Activated CD8-positive, alpha-beta memory T cell treated with anti-CD3 and anti-CD28 coated beads for 1 hour (primary cell): Measurements from ENCODE around the gene ADAMTS13.
"Not testable (repeated sequence)": the region's sequence is repeated elsewhere in the genome, so short reads cannot be mapped to it uniquely, and the experiment has no call there.

Source experiments
- DNase-seq, 2 donors: peaks; one replicate each; pipeline ENCODE4 v3.0.0-alpha.2; 2020; ENCODE audit warnings: low read depth in 1 of 2; ENCODE audit errors: extremely low read depth in 1 of 2

Gene ADAMTS13

GRCh38 chr9:133421615-133422542 is at the start of gene ADAMTS13:
Gene ADAMTS13 (plus strand): TSS chr9:133422367. CDS start chr9:133422444, 77 bp downstream.
- no peak for DNase-seq

GRCh38 chr9:133374612-133375115 is 47.5 kb upstream of the ADAMTS13 start:
- no peak for DNase-seq

GRCh38 chr9:133375116-133375723 is 46.9 kb upstream of the ADAMTS13 start:
- no peak for DNase-seq

DNA sequence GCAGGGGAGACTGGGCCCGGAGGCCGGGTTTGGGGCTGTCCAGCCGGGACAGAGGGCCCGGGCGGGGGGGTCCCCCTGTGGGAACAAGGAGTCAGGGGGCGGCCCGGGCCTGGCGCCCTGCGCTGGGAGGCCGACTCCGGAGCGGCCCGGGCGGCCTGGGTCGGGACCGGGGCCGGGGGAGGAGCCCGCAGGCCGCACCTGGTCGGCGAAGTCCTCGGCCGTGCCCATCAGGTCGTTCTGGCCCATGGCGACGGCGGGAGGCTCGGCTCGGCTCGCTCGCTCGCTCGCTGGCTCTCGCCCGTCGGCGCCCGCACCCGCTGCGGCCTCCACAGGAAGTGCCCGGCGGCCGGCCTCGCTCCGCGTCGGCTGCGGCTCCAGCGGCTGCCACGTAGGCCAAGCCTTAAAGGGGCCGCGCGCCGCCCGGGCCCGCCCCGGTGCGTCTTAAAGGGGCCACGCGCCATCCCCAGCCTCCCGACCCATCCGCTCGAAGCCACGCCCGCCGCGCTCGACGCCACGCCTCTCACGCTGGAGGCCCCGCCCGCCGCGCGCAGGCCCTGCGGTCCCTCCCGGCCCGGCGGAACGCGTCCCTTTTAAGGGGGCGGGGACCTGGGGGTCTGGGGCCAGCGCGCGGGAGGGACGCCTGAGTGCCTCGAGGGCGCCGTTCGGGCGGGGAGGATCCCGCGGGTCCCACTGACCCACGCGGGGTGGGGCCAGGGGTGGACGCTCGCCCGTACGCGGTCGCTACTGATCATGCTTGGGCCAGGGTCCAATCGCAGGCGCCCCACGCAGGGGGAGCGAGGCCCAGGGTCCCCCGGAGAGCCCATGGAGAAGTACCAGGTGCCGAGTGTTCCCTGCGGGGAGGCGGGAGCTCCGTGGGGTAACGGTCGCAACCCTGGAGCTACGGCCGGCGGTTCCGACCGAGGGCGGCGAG is 46.2 kb upstream of the ADAMTS13 start, which contains the start of the genes STKLD1 and SURF4:
STKLD1 (plus strand) TSS at position 643 of the 931 bp plus-strand sequence; CDS start at position 751, 108 bp downstream.
SURF4 (minus strand) TSS at position 337 of the 931 bp plus-strand sequence; CDS start at position 246, 91 bp downstream.
- peak; percentile 76 to 92 for DNase-seq

GRCh38 chr9:133377280-133377679 is 44.9 kb upstream of the ADAMTS13 start:
- DNase-seq, result not testable (repeated sequence)

GRCh38 chr9:133377721-133378216 is 44.4 kb upstream of the ADAMTS13 start:
- no peak for DNase-seq

- no peak for DNase-seq
These were observed 43.7 kb upstream of the ADAMTS13 start for GRCh38 chr9:133378408-133378962.

DNA sequence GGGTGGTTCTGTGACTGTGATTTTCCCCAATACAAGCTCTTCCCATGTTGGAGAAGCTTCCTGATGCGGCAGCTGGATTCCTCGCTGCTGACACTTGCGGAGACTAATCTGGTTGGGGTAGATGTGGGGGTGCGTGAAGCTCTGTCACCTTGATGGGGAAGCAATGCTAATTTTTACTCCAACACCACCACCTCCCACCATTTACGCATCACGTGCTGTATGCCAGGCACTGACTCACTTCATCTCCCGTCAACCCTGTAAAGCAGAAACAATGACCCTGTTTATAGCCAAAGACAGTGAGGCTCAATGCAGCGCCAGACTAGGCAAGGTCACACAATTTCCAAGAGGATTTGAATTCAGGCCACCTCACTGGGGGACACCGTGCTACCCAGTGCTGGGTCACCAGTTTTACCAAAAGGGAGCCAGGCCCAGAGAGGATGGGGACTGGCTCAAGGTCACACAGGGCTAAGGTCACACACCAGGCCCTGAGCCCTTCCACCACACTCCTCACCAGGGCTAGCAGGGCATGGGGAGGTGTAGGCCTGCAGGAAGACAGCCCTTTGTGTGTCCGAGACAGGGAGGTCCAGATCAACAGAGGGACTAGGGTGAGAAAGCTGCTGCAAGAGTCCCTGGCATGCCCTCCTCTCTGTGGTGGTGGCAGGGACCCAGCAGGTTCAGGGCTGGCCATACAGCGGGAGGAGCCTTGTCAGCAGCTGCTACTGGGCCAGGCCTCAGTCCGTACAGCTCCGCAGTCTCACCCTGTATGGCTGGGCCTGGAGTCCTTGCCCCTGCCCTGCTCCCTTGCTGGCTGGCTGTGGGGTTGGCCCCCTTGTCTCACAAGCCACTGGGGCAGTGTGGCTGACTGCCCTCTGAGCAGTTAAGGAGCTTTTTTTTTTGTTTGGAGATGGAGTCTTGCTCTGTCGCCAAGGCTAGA is 42.7 kb upstream of the ADAMTS13 start:
- DNase-seq, result no peak

- DNase-seq, result no peak
These were observed 41.4 kb upstream of the ADAMTS13 start for GRCh38 chr9:133380734-133381133.

- no peak for DNase-seq
These were observed 39.5 kb upstream of the ADAMTS13 start for GRCh38 chr9:133382507-133383141.

GRCh38 chr9:133383438-133383837 is 38.7 kb upstream of the ADAMTS13 start:
- DNase-seq, result no peak

GRCh38 chr9:133384736-133385321 is 37.3 kb upstream of the ADAMTS13 start:
- no peak for DNase-seq

GRCh38 chr9:133385452-133385851 is 36.7 kb upstream of the ADAMTS13 start:
- DNase-seq, result no peak

GRCh38 chr9:133386338-133386737 is 35.8 kb upstream of the ADAMTS13 start:
- DNase-seq, result no peak

- DNase-seq, result no peak
These were observed 34.5 kb upstream of the ADAMTS13 start for GRCh38 chr9:133387680-133388079.

GRCh38 chr9:133389025-133389557 is 33.1 kb upstream of the ADAMTS13 start:
- no peak for DNase-seq

DNA sequence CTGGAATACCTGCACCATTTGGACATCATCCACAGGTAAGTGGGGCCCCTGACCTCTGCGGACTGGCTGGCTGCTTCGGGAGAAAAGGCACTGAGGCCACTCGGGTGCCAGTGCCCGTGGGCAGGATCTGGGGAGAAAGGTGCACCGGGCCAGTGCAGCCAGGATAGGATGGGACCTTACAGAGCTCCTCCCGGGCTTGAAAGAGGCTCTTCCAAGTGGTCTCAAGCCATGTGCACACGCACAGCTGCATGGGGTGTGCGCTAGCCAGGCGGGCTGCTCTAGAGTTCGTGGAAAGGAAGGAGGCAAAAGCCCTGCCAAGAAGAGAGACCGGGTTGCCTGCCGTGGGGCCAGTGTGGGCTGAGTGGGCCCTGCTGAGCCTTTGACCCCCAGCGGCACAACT is 32.6 kb upstream of the ADAMTS13 start:
- DNase-seq, result no peak

GRCh38 chr9:133390713-133391112 is 31.5 kb upstream of the ADAMTS13 start:
- no peak for DNase-seq
